ENCODE data around the gene RARS1.

RARS1 gene

DNA sequence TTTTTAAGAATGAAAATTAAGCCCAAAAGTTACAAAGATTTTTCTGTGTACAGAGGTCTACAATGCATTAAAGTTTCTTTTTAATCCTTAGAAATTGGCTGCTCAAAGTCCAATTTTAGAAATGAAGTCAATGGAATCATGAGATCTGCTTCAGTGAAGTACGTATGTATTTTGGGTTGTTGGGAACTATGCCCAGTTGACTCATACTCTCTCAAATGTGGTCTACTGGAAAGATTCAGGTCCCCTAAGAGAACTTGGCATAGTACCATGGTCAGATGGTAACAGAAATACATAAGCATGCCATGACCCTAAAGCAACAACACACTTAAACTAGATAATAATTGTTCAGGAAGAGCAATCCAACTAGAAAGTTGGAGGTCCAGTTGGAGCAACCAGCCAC, 65.9 kb downstream of the RARS1 start:
- in situ Hi-C loops (cut with HindIII; ENCODE audit: low sequenced_read_pairs): no loop called here

DNA sequence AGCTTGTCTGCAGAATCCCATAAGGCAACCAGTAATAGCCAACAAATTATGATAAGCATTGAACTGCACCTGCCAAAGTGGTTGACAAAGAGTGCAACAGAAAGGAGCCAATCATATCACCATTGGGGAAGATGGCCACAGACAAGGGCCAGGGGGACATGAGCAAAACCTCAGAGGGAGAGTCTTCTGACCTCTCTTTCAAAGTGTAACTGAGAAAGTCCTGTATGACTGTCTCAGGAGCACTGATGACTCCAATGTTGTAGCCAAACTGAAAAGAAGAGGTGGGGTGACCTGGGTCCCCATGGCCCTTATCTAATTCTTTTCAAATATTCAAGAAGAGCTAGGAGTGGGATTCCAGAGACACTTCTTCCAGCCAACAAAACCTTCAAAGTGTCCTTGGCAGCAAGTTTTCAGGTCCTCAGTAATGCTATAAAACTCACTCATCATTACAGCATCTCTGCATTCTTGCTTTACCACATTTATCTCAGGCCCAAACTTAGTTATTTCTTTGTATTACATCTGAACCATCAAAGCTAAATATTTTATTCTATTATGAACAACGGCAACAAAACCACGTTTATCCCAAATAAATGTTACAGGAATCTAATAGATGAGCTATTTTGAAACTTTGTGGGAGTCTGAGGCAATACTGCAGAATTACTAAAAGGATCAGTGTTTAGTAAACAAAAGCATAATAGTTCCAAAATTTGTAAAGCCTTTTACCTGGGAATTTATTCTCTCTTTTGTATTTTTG, 67.3 kb downstream of the RARS1 start:
- in situ Hi-C loops (cut with HindIII; ENCODE audit: low sequenced_read_pairs): no loop called here

DNA sequence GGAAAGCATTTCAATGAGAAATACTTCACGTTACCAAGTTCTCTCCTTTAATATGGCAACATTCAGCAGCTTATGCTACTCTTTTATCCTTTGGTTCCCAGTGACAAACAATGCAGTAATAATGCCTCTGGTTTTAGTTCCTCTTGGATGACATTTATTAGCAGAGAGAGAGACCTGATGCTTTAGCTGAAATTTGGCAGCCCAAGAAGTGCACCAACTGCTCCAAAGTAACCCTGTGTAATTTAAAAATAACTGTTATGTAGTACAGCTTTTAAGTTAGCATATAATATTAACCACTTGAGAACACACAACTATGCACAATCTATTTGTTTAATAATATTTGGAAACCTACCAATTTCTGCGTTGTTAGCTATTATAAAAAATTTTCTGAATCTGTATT, 71.1 kb downstream of the RARS1 start:
- in situ Hi-C loops (cut with HindIII; ENCODE audit: low sequenced_read_pairs): no loop called here

DNA sequence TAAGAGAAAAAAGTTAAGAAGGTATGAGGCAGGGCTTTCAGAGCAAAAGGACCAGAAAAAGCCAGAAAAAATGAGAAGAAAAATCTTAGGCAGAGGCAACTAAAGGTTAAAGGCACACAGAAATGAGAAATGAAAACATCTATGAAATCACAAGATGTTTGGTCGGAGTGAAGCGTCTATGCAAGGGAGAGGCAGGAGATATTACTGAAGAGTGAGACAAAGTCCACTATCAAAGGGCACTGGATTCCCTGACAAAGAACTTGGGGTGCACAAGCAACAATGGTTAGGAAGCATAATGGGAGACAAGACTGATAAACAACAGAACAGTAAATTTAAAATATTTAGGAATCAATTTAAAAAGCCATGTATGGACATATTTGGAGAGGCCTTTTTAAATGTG, 76.0 kb downstream of the RARS1 start:
- in situ Hi-C loops (cut with HindIII; ENCODE audit: low sequenced_read_pairs): no loop called here

- in situ Hi-C loops (cut with HindIII; ENCODE audit: low sequenced_read_pairs): no loop called here
Observed at GRCh38 chr5:168563959-168564358, 77.7 kb downstream of the RARS1 start.

- in situ Hi-C loops (cut with HindIII; ENCODE audit: low sequenced_read_pairs): no loop called here
Observed at GRCh38 chr5:168568738-168569137, 82.5 kb downstream of the RARS1 start.
